Measurements from ENCODE around the gene CLDND2.

DNA sequence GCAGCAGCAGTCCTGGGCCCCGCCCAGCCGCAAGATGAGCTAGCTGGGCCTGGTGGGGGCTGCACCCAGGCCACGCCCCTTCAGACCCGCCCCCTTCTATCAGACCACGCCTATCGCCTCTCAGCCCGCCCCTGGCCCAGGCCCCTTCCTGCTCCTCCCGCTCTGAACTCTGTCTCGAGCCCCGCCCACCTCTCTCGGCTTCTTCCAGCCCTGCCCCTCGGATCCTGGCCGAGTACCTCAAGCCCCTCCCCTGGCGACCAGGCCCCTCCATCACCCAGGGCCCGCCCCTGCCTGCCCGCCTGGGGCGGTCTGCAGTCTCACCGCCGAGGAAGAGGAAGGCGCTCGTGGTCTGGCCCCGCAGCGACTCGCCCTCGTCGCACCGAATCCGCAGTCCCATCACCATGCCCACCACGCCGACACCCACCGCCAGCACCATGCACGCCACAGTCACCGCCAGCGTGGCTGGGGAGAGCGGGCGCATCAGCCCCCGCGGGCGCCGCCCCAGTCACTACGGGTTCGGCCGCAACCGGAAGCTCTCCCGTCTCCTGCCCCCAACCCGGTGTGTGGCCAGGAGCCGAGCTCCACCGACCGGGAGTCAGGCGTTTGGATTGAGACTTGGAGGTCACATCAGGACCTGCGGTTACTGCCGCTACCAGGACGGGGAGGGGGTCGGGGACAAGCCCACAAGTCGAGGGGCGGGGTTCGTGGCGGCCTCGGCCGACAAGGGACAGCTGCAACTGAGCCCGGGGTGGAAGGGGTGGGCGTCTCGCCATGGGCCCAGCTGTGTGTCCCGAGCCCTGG, 1.0 kb downstream of the CLDND2 start:
- TF ChIP-seq, protein P1, sequence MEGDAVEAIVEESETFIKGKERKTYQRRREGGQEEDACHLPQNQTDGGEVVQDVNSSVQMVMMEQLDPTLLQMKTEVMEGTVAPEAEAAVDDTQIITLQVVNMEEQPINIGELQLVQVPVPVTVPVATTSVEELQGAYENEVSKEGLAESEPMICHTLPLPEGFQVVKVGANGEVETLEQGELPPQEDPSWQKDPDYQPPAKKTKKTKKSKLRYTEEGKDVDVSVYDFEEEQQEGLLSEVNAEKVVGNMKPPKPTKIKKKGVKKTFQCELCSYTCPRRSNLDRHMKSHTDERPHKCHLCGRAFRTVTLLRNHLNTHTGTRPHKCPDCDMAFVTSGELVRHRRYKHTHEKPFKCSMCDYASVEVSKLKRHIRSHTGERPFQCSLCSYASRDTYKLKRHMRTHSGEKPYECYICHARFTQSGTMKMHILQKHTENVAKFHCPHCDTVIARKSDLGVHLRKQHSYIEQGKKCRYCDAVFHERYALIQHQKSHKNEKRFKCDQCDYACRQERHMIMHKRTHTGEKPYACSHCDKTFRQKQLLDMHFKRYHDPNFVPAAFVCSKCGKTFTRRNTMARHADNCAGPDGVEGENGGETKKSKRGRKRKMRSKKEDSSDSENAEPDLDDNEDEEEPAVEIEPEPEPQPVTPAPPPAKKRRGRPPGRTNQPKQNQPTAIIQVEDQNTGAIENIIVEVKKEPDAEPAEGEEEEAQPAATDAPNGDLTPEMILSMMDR (conservative IDR thresholded peaks at IDR 0.05 in 1 of 2, IDR thresholded peaks at IDR 0.05 in 1 of 2; ENCODE audit: low read depth in 1 of 2, low read length in 2 of 2): no peak
- no peak for TF ChIP-seq EZH2 (IDR thresholded peaks at IDR 0.05; ENCODE audit: low read length, missing control alignments)

Measured in fibroblast of lung (primary cell).